OCI-LY1 (cell line): ENCODE data around the gene ADCK1.

Experiments
- CTCF ChIP-seq: fragments of 200-600 bp; sonication (generic), shearing (Covaris generic); IDR thresholded peaks from 2 replicates; pipeline ENCODE4 v1.5.1; 2017; ENCODE audit warnings: mild to moderate bottlenecking, antibody characterized with exemption, low read length, moderate library complexity, mixed read lengths
- EZH2 ChIP-seq: fragments of 200-600 bp; sonication (generic), shearing (Covaris generic); IDR thresholded peaks from 2 replicates; pipeline ENCODE4 v1.8.0; 2017; ENCODE audit warnings: borderline replicate concordance, mixed run types, mild to moderate bottlenecking, antibody characterized with exemption, low read length, moderate library complexity, mixed read lengths

GRCh38 chr14:77760381-77761204 lies 39.3 kb upstream of the ADCK1 start, which contains the start of gene SNW1:
- TF ChIP-seq CTCF (0 out of 2 replicates have a peak, but pooled peaks have one; percentile 5), EZH2 (no peak)
